SU-DHL-6 (cell line): ENCODE results near the gene MOCS3.

Source experiments
- EZH2phosphoT487 ChIP-seq: fragments of 200-600 bp; sonication (generic), shearing (Covaris generic); conservative IDR thresholded peaks from 2 replicates; pipeline ENCODE4 v1.6.1; 2018; ENCODE audit warnings: mild to moderate bottlenecking, antibody characterized with exemption, low read length, moderate library complexity, mixed read lengths
- TF ChIP-seq, protein P1 (sequence below): fragments of 200-600 bp; sonication (generic); IDR thresholded peaks from one replicate; pipeline ENCODE4 v1.5.1; 2017; ENCODE audit warnings: antibody characterized with exemption, mild to moderate bottlenecking, low read length, moderate library complexity; ENCODE audit not compliant: insufficient read depth, poor library complexity, severe bottlenecking

DNA sequence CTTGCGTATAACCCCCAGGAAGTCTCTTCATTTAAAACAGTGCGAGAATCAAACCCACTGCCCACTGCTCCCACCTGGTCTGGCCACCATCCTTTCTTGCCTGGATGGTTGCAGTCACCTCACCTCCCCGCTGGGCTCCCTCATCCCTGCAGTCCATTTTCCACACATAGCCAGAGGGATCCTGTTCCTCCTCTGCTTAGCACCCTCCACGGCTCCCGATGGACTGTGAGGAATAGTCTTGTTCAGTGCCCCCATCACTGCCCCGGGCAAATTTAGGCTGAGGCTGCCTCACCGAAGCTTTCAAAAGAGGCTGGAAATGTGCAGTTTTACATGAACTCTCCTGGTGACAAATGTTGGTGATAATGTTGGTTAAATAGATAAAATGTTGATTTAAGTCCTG lies 46.6 kb downstream of the MOCS3 start:
- TF ChIP-seq, protein P1, sequence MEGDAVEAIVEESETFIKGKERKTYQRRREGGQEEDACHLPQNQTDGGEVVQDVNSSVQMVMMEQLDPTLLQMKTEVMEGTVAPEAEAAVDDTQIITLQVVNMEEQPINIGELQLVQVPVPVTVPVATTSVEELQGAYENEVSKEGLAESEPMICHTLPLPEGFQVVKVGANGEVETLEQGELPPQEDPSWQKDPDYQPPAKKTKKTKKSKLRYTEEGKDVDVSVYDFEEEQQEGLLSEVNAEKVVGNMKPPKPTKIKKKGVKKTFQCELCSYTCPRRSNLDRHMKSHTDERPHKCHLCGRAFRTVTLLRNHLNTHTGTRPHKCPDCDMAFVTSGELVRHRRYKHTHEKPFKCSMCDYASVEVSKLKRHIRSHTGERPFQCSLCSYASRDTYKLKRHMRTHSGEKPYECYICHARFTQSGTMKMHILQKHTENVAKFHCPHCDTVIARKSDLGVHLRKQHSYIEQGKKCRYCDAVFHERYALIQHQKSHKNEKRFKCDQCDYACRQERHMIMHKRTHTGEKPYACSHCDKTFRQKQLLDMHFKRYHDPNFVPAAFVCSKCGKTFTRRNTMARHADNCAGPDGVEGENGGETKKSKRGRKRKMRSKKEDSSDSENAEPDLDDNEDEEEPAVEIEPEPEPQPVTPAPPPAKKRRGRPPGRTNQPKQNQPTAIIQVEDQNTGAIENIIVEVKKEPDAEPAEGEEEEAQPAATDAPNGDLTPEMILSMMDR: no peak
- no peak for TF ChIP-seq EZH2phosphoT487
